CD4-positive, alpha-beta T cell treated with Interleukin-4 for 4 hours (primary cell): ENCODE data around the gene EPM2A.
A peak's percentile ranks its signal among the peaks of the same experiment; 100 is the strongest.

Experiments used
- DNase-seq: peaks from one replicate; pipeline ENCODE4 v3.0.0-alpha.2; 2020

The EPM2A gene

DNA sequence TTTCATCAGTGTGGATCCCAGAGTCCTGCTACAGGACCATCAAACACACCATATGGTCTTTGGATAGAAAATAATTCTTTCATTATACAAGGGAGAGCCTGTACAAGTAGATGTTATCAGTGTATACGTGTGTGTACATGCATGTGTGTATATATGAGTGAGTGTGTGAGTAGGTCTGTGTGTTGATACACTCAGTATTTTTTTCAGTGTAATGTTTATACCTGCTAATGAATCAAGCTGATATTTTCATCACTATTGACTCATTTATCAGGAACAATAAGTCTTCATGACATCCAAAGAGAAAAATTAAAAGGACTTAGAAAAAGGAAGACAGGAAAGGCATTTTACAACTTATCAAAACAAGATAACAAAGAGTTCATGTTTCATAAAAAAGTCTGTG lies 66.5 kb downstream of the EPM2A start:
- no peak for DNase-seq

DNA sequence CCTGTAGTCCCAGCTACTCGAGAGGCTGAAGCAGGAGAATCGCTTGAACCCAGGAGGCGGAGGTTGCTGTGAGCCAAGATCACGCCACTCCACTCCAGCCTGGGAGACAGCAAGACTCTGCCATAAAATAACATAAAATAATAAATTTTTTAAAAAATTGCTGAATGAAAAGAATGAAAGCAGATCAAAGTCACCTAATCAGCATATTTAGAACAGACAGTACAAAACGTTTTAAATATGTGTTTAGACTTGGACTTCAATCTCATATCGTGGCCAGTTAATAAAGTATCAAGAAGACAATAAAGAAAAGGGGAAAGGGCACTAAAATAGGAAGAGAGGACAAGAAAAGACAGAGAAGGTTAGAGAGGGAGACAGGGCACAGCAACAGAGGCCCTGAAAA lies 74.6 kb downstream of the EPM2A start:
- no peak for DNase-seq

DNA sequence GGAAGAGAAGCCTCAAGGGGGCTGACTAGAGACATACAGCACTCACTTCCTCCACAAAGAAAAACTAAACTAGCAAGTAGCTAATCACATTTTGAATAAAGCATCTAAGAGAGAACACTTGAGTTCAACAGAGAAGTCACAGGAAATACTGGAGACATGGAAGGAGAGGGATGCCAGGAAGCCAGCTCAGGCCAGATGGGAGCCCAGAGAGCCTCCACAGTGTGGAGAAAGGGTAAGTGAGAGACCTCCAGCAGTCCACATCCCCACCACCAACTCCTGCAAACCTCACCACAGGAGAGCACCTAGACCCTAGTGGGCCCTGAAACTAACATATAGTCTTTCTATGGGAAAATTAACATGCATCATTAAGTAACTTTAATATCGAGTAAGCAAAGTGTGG lies 79.2 kb downstream of the EPM2A start:
- no peak for DNase-seq

DNA sequence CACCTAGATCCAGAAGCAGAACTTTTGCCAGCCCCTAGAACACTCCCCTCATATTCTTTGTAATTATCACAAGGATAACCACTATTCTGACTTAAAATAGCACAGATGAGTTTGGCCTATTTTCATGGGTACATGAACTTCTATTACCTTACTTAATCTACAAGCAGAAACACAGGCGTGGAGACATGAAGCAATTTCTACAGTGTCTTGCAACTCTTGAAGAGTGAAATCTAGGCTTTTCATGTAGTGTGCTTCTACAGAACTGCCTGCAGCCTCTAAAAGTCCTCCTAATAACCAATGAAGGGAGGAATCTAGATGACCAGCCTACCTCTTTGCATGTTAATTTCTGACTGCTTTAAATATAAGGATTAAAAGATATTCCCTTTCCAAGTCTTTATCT lies 82.7 kb downstream of the EPM2A start:
- DNase-seq = no peak

DNA sequence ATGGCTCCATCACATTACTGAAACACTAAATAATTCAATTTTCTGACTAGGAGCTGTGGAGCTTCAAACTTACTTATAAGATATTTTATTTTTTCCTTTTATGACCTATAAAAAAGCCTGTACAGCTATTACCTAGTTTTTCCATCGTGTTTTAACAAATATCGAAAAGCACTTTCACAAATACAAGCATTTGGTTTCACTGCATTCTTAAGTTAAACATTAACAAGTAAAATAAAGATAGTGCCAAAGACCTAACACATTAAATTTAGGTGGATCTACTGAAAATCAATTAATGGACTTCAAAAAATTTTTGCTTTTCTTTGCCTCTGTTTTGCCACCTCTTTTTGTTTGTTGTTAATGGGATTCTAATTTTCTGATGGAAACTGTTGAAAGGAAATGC lies 83.3 kb downstream of the EPM2A start:
- no peak for DNase-seq

DNA sequence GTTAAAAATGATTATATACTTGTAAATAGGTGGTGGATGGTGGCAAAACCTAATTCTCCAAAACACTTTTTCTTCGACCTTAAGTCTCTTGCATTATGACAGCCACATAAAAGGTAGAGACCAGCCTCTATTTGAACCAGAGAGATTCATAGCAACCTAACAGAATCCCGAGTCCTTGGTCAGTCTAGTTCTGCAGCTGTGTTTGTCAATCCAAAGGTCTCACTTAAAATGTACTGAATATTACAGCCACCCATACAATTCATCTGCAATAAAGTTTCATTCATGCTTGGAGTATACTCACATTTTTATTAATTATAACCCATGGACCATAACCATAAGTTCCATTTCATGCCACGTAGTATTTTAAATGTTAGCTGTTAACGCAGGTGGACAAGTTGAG lies 87.2 kb downstream of the EPM2A start:
- no peak for DNase-seq

DNA sequence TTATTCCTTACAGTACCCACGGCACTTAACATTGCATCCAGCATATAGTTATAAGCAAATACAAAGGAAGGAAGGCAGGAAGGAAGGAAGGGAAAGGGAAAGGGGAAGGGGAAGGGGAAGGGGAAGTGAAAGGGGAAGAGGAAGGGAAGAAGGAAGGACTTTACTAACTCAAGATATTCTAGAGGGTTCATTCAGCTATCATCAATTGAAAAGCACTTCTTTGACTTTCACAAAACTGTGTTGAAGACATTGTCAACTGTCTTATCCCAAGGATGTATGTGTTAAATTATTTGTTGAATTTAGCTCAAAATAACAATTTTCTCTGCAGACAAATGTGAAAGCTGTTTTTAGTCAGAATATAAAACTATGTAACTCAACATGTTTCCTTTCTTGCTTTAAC lies 87.7 kb downstream of the EPM2A start:
- DNase-seq = no peak

DNA sequence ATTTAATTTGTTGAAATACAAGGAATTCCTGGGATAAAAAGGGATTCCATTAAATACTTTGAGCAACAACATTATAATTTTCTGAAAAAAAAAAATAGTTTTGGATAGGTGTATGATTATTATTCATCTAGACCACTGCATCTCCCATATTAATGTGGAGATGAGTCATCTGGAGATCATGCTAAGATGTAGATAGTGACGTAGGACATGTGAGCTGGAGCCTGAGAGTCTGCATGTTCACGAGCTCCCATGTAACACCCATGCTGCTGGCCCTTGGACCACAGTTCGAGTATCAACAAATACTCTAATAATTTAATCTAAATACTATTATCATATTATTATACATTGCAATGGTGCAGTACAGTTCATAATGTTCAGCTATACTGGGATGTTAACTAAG lies 91.6 kb downstream of the EPM2A start:
- DNase-seq = no peak

DNA sequence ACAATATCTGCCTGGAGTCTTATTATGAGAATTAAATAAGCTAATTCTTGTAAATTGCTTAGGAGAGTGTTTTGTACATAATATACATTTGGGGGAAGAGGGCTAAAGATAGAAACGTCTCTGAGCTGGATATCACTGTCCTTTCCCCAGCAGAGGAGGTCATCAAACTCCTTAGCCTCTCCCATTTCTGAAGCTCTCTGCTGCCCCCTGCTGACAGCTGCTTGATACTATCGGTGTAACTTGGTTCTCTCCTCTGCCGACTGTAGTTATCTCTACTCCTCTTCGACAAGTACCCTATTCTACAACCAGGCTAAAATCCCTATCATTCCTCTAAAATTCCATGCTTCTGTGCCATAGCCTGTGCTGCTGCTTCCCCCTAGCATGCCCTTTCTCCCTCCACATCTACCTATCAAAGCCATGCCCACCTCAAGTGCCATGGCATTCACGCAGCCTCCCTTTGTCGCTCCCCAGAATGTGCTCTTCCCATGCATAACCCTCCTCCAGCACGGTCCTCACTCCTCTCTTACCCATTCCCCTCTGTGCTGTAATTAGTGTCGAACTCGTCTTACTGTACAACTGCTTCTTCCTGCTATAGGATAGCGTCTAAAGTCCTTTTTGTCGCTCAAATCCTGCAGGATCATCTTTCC lies 101.2 kb downstream of the EPM2A start:
- DNase-seq = peak; percentile 73

DNA sequence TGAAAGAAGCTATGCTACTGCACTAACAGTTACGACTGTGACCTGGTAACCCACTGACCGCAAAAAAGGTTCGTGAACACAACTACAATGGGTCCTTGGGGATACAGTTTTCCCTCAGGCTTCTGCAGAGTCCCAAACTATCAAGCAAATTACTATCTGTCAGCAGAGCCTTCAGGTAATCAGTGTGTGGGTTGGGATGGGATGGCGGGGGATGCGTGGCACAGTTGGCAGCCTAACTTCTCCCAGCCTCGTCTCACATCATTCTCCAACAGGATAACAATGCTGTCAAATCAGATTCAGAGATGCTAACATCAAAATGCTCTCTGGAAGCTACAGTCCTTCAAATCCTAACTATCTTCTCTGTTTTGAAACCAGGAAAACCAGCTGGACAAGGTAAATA lies 102.3 kb downstream of the EPM2A start:
- DNase-seq = no peak

DNA sequence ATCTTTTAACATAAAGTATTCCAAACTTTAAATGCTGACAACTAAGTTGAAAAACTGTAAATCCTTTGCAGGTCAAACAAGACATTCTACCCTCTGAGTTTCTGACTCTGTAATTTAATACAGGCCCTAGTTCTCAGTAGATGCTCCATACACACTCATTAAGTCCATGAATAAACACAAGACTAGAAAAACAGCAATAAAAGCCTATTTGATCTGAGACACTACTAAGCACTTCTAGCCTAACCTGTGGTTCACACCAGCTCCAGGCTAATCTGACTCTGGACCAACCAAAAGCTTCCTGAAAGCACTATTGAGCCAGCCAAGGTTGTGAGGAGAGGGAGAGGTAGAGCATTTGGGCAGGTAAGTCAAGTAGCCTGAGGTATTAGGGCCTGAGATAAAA lies 103.9 kb downstream of the EPM2A start:
- no peak for DNase-seq

DNA sequence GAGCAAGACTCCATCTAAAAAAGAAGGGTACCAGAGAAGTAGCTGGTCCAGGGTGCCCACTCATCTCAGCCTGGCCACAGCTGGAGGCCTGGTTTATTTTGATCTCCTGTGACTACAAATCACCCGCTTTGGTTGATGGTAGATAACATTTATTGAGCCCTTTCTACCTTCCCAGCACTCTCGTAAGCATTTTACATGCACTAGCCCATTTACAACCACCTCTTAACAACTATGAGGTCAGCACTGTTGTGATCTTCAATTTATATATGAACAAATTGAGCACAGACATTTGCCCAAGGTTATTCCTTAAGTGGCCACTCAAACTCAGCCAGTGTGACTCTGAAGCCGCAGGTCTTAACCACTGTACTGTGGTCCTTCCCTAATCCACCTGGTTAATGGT lies 104.7 kb downstream of the EPM2A start:
- no peak for DNase-seq

DNA sequence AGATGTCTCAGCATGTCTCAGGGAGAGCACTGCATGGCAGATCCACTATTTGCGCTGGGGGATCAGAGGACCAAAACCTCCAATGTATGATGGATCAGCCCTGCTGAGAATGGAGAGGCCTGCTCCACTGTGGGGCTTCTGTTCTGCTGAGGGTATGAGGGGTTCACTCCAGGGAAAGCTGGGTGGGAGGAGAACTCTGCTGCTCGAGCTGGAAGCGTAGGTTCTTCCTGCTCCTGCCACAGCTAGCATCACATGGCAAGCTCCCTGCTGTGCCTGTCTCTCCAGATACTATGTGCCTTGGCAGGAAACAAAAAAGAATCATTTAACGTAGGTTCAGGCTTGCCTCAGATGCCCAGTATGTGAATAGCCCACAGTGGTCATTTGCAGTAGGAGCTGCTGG lies 105.8 kb downstream of the EPM2A start:
- DNase-seq = no peak

DNA sequence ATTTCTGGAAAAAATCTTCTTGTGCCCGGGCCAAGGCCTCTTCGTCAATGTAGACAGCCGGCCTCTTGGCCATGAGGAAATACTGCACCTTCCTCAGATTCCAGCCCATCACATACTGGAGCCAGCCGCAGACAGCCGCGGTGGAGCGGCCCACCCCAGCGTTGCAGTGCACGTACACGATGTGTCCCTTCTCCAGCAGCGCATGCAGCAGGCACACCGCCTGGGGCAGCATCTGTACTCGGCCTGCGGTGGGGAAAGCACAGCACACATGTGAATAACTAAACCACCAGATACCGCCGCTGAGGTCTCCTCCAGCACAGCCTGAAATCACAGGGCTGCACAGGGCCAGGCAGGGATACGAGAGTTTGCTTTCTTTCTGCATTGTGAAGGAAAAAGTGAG lies 107.9 kb downstream of the EPM2A start:
- no peak for DNase-seq

DNA sequence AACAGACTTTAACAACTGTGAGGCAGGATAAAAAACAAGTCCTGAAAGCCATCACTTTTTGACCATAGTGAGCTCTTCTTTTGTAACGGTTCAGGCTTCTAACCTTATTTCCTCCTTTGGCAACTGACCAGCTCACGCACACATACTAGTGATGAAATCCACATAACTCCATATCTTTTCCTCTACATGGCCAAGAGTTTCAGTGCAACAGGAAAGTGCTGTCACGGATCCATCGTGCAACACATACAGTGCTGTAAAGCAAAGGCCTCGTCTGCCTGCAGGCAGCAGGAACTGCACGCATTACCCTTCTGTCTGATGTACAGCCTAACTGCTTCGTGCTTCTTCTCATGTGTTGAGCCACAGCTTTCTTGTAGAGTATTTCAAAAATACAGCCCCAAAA lies 108.5 kb downstream of the EPM2A start:
- no peak for DNase-seq

DNA sequence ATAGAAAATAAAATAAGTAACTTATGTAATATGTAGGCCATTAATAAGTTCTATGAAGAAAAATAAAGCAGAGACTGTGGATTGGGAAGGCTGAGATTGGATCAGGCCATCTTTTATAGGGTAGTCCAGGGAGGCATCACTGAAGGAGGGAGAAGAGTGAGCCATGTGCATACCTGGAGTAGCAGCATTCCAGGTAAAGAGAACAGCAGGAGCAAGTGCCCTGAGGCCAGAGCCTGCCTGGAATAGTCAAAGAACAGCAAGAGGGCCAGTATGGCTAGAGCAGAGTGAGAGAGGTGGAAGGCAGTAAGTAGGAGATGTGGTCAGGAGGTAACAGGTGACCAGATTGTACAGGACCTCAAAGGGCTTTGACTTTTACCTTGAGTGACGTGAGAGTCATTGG lies 112.1 kb downstream of the EPM2A start:
- DNase-seq = no peak

DNA sequence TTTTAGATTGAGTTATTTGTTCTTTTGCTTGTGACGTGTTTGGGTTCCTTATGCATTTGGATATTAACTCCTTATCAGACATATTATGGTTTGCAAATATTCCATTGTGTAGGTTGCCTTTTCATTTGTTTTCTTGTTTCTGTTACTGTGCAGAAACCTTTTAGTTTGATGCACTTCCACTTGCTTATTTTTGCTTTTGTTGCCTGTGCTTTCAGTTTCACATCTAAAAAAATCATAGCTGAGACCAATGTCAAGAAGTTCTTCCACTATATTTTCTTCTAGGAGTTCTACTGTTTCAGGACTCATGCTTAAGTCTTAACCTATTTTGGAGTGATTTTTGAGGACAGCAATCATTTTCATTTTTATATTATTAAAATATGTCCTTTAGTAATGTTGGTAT lies 113.5 kb downstream of the EPM2A start:
- DNase-seq = no peak

DNA sequence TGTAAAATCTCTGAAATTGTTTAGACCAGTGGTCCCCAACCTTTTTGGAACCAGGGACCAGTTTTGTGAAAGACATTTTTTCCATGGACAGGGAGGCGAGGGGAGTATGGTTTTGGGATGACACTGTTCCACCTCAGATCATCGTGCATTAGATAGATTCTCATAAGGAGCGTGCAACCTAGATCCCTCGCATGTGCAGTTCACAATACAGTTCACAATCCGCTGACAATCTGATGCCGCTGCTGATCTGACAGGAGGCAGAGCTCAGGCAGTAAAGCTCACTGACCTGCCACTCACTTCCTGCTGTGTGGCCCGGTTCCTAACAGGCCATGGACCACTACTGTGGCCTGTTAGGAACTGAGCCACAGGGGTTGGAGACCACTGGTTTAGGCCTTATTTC lies 115.2 kb downstream of the EPM2A start:
- DNase-seq = no peak

DNA sequence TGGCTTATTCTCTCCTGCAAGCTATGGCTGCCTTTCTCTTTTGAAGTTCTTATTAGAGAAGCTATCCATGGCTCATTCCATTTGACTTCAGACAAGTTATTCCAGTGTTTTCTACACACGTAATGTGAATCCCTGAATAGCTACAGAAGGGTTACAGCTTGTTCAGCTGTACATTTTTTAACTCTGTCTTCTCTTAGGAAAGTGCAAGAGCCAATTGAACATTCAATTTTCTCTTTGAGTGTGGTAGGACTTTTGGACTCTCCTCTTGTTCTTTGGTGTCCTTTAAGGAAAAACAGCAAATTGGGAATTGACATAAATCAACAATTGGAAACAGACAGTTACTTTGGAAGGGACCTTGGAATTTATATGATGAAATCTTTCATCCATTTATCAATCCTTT lies 125.8 kb downstream of the EPM2A start:
- DNase-seq = no peak

DNA sequence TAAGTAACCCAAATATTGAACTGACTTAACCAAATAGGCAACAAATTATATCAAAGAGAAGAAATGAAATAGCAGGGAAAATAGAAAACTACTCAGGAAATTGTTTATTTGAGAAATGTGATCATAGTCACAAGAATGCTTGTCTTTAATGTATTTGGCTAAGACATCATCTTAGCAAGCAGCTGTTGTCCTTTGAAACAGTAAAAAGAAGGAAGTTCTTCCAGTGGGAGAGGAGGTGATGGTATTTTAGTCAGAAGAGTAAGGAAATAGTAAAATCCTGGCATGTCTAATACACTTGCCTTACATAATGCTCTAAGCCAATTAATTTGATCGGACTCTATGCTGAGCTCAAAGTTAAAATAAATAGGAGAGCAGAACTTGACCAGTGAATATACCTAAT lies 126.5 kb downstream of the EPM2A start:
- no peak for DNase-seq

DNA sequence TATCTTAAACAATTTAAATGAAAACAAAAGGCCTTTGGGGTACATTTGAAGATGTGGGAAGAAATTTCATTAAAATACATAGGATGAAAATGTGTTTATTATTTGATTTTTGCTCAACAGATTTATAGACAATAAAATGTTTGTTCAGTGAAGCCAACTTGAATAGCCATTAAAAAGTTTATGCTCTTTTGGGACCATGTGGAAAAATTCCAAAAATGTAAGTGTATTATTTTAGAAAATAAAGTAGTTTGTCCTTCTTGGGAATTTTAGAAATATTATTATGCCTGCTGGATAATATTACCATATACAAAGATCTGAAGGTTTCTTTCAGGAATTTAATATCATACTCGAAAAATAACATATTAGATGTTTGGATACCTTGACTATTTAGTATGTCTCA lies 131.3 kb downstream of the EPM2A start:
- DNase-seq = no peak

DNA sequence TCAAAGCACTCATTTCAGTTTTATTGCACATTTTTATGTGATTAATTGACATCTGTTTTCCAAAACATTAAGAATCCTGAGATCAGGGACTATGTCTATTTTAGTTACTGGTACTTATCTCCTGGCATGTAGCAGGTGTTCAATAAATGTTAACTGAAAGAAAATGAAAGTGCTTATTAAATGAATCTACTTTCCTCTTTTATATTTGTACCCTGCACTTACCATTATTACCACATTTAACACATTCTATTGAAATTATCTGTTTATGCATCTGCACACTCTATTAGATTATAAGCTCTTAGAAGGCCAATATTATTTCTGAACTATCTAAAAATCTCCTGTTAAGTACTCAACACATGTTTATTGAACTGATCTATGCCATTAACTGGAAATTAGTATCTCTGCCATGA lies 131.9 kb downstream of the EPM2A start:
- DNase-seq = no peak

DNA sequence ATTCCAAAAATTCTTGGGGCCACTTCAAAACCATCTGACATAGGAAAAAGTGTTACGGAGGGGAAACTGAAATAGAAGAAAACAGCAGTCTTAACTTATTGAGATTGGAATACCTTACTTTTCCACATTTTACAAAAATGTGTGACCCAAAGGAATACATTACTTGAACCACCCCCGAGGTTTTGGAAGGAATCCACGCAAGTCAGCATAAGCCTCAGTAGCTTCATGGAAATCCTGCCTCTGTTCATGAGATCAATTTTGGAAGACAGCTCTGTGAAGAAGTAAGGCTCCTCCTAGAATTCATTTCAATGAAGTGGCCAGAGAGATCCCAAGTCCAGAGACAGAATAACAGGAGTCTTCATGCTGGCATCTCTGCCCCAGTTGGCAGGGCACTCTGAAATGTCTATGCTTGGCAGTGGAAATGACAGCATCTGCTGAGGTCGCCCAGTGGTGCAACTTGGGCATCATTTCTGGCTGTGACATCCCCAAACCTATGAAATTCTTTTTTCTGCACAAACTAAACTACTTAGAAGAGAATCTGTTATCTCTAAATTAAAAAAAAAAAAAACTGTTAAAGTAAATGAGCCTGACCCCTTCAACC lies 132.5 kb downstream of the EPM2A start:
- DNase-seq = no peak

DNA sequence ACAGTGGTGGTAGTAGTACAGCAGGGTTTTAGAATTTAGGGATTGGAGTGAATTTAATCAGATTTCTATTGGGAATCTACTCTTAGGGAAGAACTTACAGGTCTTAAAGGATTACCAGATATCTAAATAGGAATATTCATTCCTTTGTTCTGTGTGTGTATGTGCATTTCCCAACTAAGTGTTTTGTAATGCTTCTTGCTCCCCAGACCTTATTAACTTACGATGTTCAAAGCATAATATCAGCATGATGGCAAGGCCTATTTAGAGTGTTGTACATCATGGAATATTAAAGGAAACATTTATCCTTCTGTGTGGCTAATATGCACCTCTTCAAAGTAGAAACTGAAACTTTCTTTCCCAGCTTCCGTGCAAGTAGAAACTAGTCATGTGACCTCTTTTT lies 133.9 kb downstream of the EPM2A start:
- DNase-seq = no peak

DNA sequence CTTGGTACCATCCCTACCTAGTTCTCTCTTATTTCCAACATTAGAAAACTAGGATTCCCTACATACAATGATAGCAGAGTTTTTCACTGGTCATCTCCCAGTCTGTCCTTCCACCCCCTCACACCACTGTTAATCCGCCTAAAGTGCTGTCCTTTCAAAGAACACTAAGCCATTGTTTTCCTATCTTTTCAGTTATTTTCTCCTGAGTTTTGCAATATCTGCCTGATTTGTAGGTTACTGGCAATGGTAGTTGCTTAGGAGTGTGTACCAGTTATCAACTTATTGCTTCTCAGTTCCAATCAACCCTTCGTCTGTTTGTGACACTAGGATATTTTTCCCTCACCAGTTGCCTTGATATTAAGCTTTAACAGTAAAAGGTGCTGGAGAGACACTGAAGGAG lies 135.0 kb downstream of the EPM2A start:
- DNase-seq = no peak

DNA sequence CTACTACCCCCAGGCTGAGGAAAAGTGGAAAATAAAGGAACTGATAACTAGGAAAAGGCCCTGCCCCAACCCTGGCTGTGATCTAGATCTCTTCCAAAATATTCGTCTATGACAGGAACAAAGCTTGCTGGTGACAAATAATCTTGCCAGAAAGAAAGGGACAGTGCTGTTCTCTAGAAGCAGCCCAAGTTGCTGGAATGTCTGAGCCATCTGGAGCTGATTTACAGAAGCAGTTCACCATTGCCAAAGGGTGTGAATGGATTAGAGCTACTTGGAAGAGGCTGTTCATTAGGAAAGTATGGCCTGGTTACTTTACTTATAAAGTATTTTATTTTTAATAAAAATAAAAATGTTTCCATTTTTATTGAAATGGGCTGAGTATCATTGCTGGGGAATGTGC lies 146.3 kb downstream of the EPM2A start:
- DNase-seq = no peak
